NCI-H1105 (cell line): ENCODE data around the gene XDH.

Experiments
- DNase-seq: peaks from one replicate; lab custom pipeline; 2025; lab: John Stamatoyannopoulos, UW

Gene XDH

DNA sequence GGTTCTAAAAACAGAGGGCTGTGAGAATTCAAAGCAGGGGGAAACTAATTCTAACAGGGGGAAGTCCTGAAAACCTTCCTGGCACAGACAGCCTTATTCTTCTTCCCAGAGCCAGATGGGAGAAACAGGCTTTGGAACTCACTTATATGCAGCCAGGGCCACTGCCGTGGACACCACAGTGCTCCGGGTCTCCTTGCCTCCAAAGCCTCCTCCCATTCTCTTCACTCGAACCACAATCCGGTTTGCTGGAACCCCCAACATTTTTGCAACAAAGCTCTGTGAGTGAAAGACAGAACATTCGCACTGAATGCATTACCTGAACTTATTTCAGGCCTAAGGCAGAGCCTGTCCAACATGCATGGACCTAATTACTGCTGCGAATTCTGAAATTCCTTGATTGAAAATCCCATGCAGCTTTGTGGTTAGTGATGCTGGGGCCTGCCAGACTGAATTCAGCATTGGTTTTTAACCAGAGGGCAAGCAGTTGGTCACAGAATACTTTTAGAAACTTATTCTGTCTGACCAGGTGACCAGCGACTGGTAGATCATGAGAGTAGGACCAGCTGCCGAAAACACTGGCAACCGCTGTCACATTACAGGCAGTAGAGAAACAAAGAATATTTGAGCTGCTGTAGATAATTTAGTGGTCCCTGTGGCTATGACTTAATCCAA, 48.6 kb downstream of the XDH start:
- no peak for DNase-seq

- no peak for DNase-seq
These were observed 49.2 kb downstream of the XDH start for GRCh38 chr2:31365348-31365747.

DNA sequence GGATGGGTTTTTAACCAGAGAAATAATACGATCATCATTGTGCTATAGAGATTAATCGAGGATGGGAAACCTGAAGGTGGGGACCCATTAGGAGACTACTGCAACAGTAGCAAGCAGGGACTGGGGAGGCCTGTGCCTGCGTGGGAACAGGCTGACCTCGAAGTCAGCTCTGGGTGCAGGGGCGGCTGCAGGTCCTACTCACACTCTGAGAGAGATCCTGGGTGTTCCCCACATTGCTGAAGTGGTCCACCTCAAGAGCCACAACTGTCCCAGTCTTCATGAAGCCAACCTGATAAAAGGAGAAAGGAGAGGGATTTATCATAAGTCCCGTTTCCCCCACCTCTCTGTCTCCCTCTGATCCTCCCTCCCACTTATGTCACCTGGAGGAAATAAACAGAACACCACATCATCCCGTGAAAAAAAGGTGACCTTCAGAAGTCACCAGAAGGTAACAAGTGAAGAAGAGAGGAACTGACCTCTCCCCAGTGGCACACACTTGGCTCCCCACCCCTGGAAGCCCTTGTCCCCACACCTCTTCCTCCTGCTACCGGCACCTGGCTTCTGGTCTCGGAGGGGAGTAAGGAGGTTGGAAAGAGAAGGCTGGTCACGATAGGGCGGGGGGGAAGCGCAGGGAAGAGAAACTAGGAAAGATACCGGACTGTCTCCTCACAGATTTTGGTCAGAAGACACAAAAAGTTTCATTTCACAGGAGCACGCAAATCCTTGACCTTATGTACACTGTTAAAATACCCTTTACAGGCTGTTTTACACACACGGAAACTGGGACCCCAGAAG, 50.4 kb downstream of the XDH start:
- no peak for DNase-seq

DNA sequence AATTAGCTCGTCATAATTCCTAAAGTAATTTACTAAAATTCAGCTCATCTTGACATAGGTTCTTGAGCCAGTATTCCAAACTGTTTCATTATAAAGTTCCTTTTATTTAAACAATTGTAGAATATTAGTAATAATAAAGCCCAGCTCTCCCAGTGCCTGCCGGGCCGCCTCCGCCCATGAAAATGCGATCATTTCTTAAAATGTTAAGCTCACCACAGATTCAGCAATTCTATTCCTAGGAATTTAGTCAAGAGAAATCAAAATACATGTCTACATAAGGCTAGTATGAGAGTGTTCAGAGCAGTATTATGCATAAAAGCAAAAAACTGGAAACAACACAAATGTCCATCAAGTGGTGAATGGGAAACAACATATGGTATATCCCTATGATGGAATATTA, 52.0 kb downstream of the XDH start:
- no peak for DNase-seq

DNA sequence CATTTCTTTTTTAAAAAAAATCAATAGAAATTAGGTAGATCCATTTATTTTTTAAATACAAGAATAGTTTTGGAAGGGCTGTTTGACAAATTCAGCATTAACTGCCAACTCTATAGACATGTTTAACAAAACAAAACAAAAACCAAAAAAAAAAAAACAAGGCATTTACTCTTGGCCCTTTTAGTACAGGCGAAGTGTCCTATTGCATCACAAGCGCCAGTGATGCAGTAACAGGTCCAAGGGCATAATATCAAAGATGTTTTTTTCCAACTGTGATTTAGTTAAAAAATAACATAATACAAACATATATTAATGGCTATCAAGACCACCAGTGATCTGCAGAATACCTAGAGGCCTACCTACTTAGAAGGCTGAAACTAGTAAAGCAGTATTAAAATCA, 55.3 kb downstream of the XDH start:
- DNase-seq: no peak

DNA sequence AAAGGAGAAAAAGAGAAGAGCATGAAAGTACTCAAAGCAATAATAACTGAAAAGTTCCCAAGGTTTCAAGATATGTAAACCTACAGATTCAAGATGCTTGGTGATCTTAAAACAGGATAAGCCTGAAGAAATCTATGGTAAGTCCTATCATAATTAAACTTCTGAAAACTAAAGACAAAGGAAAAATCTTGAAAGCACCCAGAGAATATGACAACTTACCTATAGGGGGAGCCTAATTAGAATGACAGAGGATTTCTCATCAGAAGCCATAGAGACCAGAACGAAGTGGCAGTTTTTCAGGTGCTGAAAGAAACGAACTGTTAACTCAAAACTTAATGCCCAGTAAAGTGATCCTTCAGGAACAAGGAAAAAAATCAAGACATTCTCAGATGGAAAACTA, 59.7 kb downstream of the XDH start:
- DNase-seq: no peak

GRCh38 chr2:31353179-31353578, 61.4 kb downstream of the XDH start:
- DNase-seq: no peak

- no peak for DNase-seq
These were observed 64.9 kb downstream of the XDH start for GRCh38 chr2:31349684-31350083.

- DNase-seq: no peak
These were observed 65.4 kb downstream of the XDH start for GRCh38 chr2:31349160-31349559.

GRCh38 chr2:31348618-31349017, 65.9 kb downstream of the XDH start:
- no peak for DNase-seq

GRCh38 chr2:31347750-31348149, 66.8 kb downstream of the XDH start:
- DNase-seq: no peak

DNA sequence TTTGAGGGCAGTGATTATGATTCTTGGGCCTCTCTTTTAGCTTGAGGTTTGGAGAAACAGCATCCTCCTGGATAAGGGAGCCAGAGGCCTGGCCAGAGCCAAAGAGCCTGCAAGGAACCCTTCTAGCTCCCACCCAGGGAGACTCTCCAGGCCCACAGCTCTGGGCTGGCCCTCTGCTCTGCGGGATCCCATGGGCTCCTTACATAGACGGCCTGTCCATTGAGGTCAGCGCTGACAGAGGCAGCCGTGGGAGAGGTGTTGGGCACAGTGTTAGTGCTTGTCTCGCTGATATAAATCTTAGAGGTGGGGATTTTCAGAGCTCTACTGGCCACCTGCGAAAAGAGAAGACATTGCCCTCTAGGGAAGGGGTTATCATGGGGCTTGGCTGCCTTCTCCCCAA, 67.2 kb downstream of the XDH start:
- DNase-seq: no peak

GRCh38 chr2:31344447-31344846, 70.1 kb downstream of the XDH start:
- no peak for DNase-seq

- DNase-seq: no peak
These were observed 73.2 kb downstream of the XDH start for GRCh38 chr2:31341351-31341750.

DNA sequence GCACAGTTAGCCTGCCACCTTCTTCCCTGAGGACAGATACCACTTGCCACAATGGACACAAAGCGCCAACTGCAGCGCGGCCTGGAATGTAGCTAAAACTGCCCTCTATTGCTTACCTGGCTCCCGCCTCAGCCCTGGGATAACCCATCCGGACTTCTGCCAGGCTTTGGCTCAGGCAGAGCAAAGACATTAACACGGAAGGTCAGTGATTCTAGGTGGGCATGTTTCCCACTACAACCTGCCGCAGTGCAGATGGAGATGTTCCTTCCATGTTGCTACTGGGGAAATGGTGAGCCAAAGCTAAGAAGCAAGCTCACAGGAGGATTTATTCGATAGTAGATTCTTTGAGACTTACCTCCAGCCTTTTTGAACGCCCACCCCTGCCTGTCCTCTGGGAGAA, 74.8 kb downstream of the XDH start:
- no peak for DNase-seq

DNA sequence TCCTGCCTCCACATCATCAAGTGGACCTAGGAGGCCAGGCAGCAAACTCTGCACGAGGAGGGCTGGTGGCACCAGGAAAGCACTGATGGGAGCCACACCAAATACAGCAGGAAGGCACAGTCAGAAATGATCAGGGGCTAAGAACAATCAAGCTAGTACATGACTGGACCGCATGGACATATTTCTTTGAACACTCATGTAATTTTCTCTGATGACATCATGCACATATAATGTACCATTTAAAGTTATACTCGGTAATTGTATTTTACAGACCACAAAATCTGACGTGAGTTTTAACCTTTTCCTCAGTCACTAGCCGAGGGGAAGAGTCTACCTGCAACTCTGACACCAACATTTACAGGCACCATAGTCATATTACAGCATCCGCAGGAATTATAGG, 76.7 kb downstream of the XDH start:
- no peak for DNase-seq

DNA sequence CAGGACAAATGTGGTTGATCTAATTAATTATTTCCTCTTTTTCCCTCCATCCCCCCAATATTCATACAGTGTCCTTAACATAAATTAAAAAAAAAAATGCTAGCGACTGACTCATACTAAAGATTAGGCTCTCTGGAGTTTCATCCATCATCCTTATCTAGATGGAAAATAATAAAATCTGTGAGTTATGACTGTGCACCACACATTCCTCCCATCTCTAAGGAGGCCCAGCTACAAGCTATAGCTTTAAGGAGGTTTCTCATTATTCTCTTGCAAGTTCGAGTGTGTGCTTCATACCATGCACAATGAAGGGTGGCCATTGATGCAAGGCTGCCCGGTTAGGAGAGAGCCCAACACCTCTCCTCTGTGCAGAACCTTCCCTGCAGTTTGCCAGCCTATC, 77.3 kb downstream of the XDH start:
- no peak for DNase-seq

DNA sequence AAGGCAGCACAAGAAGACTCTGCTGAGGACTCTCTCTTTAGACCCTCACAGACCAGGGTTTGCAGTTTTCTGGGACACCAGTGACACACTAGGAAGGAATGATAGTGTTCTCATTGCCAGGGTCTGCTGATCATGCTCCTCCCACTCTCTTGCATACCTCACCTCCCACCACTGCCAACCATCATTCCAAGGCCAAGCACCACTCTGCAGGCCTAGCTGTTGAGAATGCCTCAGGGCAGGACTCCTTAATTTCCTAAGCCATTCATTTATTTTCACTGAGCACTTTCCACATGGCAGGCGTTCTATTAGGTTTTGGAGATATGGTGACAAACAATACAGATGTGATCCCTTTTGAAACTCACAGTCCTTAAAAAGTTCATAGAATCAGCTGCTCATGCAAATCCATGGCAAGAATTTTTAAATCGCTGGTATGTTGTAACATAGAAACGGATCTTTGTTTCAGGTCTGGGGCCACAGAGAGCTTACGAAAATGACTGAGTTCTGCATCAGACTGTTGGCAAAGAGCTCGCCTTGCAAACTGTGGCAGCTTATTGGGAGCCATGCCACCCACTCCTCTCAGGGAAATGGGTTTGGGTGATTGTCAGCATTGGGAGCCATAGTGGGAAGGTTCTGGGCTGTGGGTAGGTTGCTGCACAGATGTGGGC, 78.5 kb downstream of the XDH start:
- no peak for DNase-seq

DNA sequence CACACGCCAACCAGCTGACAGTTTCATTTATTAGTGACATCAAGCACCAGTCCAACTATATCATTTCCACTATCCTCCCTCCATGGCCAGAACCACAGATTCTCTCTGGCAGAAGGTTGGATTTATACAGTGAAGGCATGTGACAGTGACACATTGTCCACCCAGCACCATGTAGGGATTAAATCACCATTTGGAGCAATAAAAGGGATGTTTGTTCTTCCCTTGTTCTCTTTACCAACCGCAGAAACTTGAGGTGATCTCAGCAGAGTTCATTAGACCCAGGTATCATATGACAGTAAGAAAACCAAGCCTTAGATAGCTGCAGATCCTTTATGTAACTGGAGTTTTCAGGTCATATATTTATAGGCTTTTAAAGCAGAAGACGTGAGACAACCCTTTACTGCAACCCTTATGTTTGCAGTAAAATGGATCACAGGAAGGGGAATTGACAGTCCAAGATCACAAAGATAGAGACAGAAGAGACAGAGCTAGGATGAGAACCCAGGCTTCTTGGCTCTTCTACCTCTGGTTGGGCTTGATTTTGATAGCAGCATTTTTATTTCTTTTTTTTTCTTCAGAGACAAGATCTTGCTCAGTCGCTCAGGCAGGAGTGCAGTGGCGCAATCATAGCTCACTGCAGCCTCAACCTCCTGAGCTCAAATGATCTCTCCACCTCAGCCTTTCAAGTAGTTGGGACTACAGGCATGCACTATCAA, 80.1 kb downstream of the XDH start:
- no peak for DNase-seq

GRCh38 chr2:31333527-31334183, 80.9 kb downstream of the XDH start:
- peak; percentile 25 for DNase-seq

GRCh38 chr2:31333046-31333445, 81.5 kb downstream of the XDH start:
- DNase-seq: no peak

DNA sequence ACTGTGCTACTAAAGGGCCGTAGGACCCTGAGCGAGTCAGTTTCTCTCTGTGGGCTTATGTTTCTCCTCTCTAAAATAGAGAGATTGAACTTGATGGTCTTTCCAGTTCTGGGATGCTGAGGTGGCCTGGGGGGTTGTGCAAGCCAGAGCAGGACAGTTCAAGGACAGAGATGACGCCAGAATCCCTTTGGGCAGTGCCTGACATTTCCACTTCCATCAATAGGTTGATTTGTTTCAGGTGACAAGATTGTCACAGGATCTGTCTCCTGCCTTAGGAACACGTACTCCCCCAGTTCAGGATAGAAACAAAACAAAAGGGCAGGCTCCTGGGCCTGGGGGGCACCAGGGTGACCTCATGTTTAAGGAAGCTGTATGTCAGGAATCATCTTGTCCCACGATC, 82.0 kb downstream of the XDH start:
- DNase-seq: no peak
